PC-9 (cell line): ENCODE results near the gene DIAPH2. TPM values are rescaled to one million over a fixed set of nuclear protein-coding genes. Genes with fewer than 3 reads are reported as not detected.

Experiments used
- BruUV-seq: library from RNA; stranded (reverse); fragments of 400-500 nt; replicated peaks from 2 replicates; lab custom pipeline; 2021; lab: Mats Ljungman, UMichigan
- CTCF ChIA-PET: fragments of 300-600 bp; sonication (Branson Sonifier 250); formaldehyde crosslinking; loops from one replicate; lab custom pipeline; 2022; ENCODE audit warnings: antibody characterized with exemption; lab: Charles Lee
- POLR2A ChIA-PET: fragments of 300-600 bp; sonication (Branson Sonifier 250); formaldehyde crosslinking; loops from one replicate; lab custom pipeline; 2022; ENCODE audit warnings: antibody characterized with exemption; ENCODE audit not compliant: unreplicated experiment; lab: Charles Lee
- DNase-seq, 2 experiments: peaks; one replicate each; pipeline versions ENCODE4 v3.0.0 to v3.0.0-alpha.2; 2015 to 2022; ENCODE audit warnings: mixed read lengths in 1 of 2
- H2AFZ ChIP-seq: fragments of 200-600 bp; sonication (generic); 2 replicates; pipeline ENCODE4 v1.8.1; 2017; ENCODE audit warnings: antibody characterized with exemption
- H3F3A ChIP-seq: fragments of 200-600 bp; sonication (generic); 2 replicates; pipeline ENCODE4 v1.8.1; 2017; ENCODE audit warnings: antibody characterized with exemption, mild to moderate bottlenecking, low read depth; ENCODE audit not compliant: insufficient read depth
- H3K27ac ChIP-seq: fragments of 200-600 bp; sonication (generic); 2 replicates; pipeline ENCODE4 v1.6.1; 2016; ENCODE audit warnings: mixed run types
- H3K27me3 ChIP-seq: fragments of 200-600 bp; sonication (generic); 2 replicates; pipeline ENCODE4 v1.6.1; 2016; ENCODE audit warnings: low read depth, mixed run types; ENCODE audit not compliant: insufficient read depth
- H3K36me3 ChIP-seq: fragments of 200-600 bp; sonication (generic); 2 replicates; pipeline ENCODE4 v1.6.1; 2016; ENCODE audit warnings: low read depth, mixed run types
- H3K4me1 ChIP-seq: fragments of 200-600 bp; sonication (generic); replicated peaks from 2 replicates; pipeline ENCODE4 v1.6.1; 2016; ENCODE audit warnings: mixed run types; ENCODE audit not compliant: insufficient read depth
- H3K4me2 ChIP-seq: fragments of 200-600 bp; sonication (generic); 2 replicates; pipeline ENCODE4 v1.6.1; 2017; ENCODE audit warnings: mixed run types
- H3K4me3 ChIP-seq: fragments of 200-600 bp; sonication (generic); 2 replicates; pipeline ENCODE4 v1.6.1; 2016; ENCODE audit warnings: mixed run types
- H3K79me2 ChIP-seq: fragments of 200-600 bp; sonication (generic); 2 replicates; pipeline ENCODE4 v1.6.1; 2017; ENCODE audit warnings: low read depth, mixed run types
- H3K9me2 ChIP-seq: fragments of 200-600 bp; sonication (generic); 2 replicates; pipeline ENCODE4 v1.8.1; 2017; ENCODE audit warnings: mild to moderate bottlenecking; ENCODE audit not compliant: insufficient read depth
- H3K9me3 ChIP-seq: fragments of 200-600 bp; sonication (generic); 2 replicates; pipeline ENCODE4 v1.8.1; 2016; ENCODE audit warnings: low read depth; ENCODE audit not compliant: insufficient read depth
- H4K20me1 ChIP-seq: fragments of 200-600 bp; sonication (generic); 2 replicates; pipeline ENCODE4 v1.8.1; 2017; ENCODE audit not compliant: insufficient read depth
- CTCF ChIP-seq: fragments of 200-600 bp; sonication (generic); conservative IDR thresholded peaks from 2 replicates; pipeline ENCODE4 v1.6.1; 2017; ENCODE audit warnings: mixed run types, antibody characterized with exemption, mild to moderate bottlenecking, moderate library complexity
- EZH2 ChIP-seq: fragments of 200-600 bp; sonication (generic); IDR thresholded peaks from 2 replicates; pipeline ENCODE4 v1.8.0; 2017; ENCODE audit warnings: antibody characterized with exemption, low read depth
- intact Hi-C: fragments of 100-400 bp; cut with micrococcal nuclease; formaldehyde crosslinking; loops from one replicate; pipeline ENCODE4 v1.10.0; 2022; ENCODE audit not compliant: unreplicated experiment
- total RNA-seq: library from RNA; stranded (reverse); gene quantifications from 2 replicates; pipeline ENCODE4 v1.2.3, GENCODE V29; 2021

The DIAPH2 gene
- total RNA-seq, 1 experiment from 2014 or later = 12.0 TPM

- no peaks in the 10 kb centered on the region for H3F3A ChIP-seq
- H4K20me1 ChIP-seq = no peaks in the 10 kb centered on the region
- no peak overlapping the region for H2AFZ ChIP-seq
- H3K36me3 ChIP-seq = no peaks in the 10 kb centered on the region
- no TSS peak for BruUV-seq
- H3K4me1 ChIP-seq = no peaks in the 10 kb centered on the region
- ChIA-PET CTCF (no interaction called here), POLR2A (interaction anchor here (0.6 kb wide), 1 partner anchor 1567 kb away, joined by 3 read pairs; no protein-coding TSS in a partner anchor)
- H3K27me3 ChIP-seq = no peaks in the 10 kb centered on the region
- H3K4me3 ChIP-seq = no peak overlapping the region
- no peak for TF ChIP-seq EZH2
- H3K9me2 ChIP-seq = no peaks in the 10 kb centered on the region
- no peaks in the 10 kb centered on the region for H3K9me3 ChIP-seq
- H3K79me2 ChIP-seq = no peaks in the 10 kb centered on the region
- intact Hi-C loops = no loop called here
- no peak overlapping the region for H3K27ac ChIP-seq
- no peak overlapping the region for H3K4me2 ChIP-seq
- no peak for DNase-seq
Observed at GRCh38 chrX:96978906-96979305, 294.3 kb downstream of the DIAPH2 start.

- no peaks in the 10 kb centered on the region for H3K36me3 ChIP-seq
- H3K9me3 ChIP-seq = no peaks in the 10 kb centered on the region
- H3K4me1 ChIP-seq = no peaks in the 10 kb centered on the region
- TF ChIP-seq CTCF (no peak), EZH2 (no peak)
- H3K4me3 ChIP-seq = no peak overlapping the region
- no peaks in the 10 kb centered on the region for H3K27me3 ChIP-seq
- no peak overlapping the region for H3K4me2 ChIP-seq
- no peaks in the 10 kb centered on the region for H3F3A ChIP-seq
- DNase-seq = no peak
- H4K20me1 ChIP-seq = no peaks in the 10 kb centered on the region
- ChIA-PET CTCF (no interaction called here), POLR2A (no interaction called here)
- no TSS peak for BruUV-seq
- intact Hi-C loops = no loop called here
- no peak overlapping the region for H3K27ac ChIP-seq
- no peak overlapping the region for H2AFZ ChIP-seq
- H3K9me2 ChIP-seq = no peaks in the 10 kb centered on the region
- no peaks in the 10 kb centered on the region for H3K79me2 ChIP-seq
Observed at GRCh38 chrX:96979766-96980165, 295.1 kb downstream of the DIAPH2 start.

GRCh38 chrX:96982161-96982560 lies 297.5 kb downstream of the DIAPH2 start:
- H3K27me3 ChIP-seq = no peaks in the 10 kb centered on the region
- no peak overlapping the region for H3K4me2 ChIP-seq
- CTCF ChIA-PET = no interaction called here

More at GRCh38 chrX:96982161-96982560, 297.5 kb downstream of the DIAPH2 start:
- Histone ChIP-seq H3K9me2 (no peaks in the 10 kb centered on the region), H3F3A (no peaks in the 10 kb centered on the region), H4K20me1 (no peaks in the 10 kb centered on the region), H3K4me3 (no peak overlapping the region), H3K27ac (no peak overlapping the region), H3K4me1 (no peaks in the 10 kb centered on the region), H3K79me2 (no peaks in the 10 kb centered on the region), H3K9me3 (no peaks in the 10 kb centered on the region), H2AFZ (no peak overlapping the region), H3K36me3 (0 out of 2 replicates have a peak, but pooled peaks cover 2% of the 10 kb centered on the region)
- intact Hi-C loops = no loop called here
- POLR2A ChIA-PET = no interaction called here
- no peak for TF ChIP-seq EZH2
- TF ChIP-seq CTCF = no peak
- DNase-seq = no peak
- no TSS peak for BruUV-seq
